ENCODE results near the gene LUC7L3.

Gene LUC7L3

DNA sequence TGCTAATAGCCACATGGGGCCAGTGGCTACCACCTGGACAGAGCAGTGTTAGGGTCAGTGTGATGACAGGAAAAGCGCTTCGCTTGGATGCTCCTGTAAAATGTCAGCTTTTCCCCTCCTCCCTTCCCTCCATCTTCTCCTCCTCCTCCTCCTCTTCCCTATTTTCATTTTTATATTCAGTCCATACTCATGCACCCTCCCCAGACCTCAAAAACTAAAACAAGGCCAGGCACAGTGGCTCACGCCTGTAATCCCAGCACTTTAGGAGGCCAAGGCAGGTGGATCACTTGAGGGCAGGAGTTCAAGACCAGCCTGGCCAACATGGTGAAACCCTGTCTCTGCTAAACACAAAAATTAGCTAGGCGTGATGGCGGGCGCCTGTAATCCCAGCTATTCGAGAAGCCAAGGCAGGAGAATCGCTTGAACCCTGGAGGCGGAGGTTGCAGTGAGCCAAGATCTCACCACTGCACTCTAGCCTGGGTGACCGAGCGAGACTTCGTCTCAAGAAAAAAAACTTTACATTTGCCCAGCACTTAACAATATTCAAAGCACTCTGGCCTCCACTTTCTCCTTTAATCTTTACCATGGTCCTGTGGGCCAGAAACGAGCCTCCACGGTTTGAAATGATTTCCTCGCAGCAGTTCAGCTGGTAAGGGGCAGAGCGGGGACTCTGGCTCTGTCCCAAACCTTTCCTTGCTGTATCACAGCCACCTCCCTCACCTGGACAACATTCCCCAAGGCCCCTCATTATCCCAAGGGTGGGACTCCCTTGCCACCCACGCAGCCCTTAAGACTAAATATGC is 33.5 kb upstream of the LUC7L3 start:
- H3K4me3 ChIP-seq (ENCODE audit: control insufficient read depth, low read depth, low read length), result no peak overlapping the region
- DNase-seq (ENCODE audit: low read depth), result no peak
- no peak for TF ChIP-seq CTCF (conservative IDR thresholded peaks at IDR 0.05; ENCODE audit: control insufficient read depth, insufficient read depth, low read depth, low read length)

DNA sequence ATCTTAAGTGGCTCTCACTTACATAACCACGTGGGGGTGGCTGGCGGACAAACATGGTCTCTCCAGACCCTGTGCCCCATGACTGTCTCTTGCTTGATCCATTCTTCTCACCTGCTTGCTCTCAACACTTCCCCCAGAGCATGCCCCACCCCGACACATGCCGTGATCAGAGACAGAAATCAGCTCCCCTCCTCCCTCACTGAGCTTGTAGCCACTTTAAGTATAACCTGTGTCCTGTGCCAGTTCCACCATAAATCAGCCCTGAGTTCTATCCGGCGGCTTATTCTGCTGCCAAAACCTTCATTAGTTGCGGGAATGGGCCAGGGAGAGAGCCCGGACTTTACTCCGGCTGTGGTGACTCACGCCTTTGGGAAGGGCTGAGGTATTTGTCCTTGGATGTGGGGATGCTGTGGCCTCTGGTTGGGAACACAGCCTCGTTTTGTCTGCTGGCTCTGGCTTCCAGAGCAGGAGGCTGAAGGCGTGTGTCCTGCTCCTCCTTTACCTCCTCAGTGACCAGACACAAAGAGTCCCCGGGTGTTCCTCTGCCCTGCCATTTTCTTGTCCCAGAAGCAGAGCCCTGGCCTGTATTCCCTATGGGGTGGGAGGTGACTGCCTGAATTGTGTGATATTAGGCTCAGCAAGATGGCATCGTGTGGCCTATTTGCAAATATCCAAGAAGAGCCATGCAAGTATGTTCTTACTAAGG is 32.8 kb upstream of the LUC7L3 start:
- TF ChIP-seq CTCF (conservative IDR thresholded peaks at IDR 0.05; ENCODE audit: control insufficient read depth, insufficient read depth, low read depth, low read length), result no peak
- H3K4me3 ChIP-seq (ENCODE audit: control insufficient read depth, low read depth, low read length), result no peak overlapping the region
- DNase-seq (ENCODE audit: low read depth), result peak; percentile 80

GRCh38 chr17:50687200-50688066 is 32.0 kb upstream of the LUC7L3 start:
- no peak for TF ChIP-seq CTCF (conservative IDR thresholded peaks at IDR 0.05; ENCODE audit: control insufficient read depth, insufficient read depth, low read depth, low read length)
- no peak overlapping the region for H3K4me3 ChIP-seq (ENCODE audit: control insufficient read depth, low read depth, low read length)
- peak; percentile 65 for DNase-seq (ENCODE audit: low read depth)

GRCh38 chr17:50688245-50688644 is 31.2 kb upstream of the LUC7L3 start:
- TF ChIP-seq CTCF (conservative IDR thresholded peaks at IDR 0.05; ENCODE audit: control insufficient read depth, insufficient read depth, low read depth, low read length), result no peak
- no peak overlapping the region for H3K4me3 ChIP-seq (ENCODE audit: control insufficient read depth, low read depth, low read length)
- DNase-seq (ENCODE audit: low read depth), result no peak

GRCh38 chr17:50689251-50689650 is 30.2 kb upstream of the LUC7L3 start:
- no peak for TF ChIP-seq CTCF (conservative IDR thresholded peaks at IDR 0.05; ENCODE audit: control insufficient read depth, insufficient read depth, low read depth, low read length)
- H3K4me3 ChIP-seq (ENCODE audit: control insufficient read depth, low read depth, low read length), result no peak overlapping the region
- DNase-seq (ENCODE audit: low read depth), result peak; percentile 91
